ENCODE results near the gene KCNJ18.
"Not testable (repeated sequence)": the region's sequence is repeated elsewhere in the genome, so short reads cannot be mapped to it uniquely, and the experiment has no call there.

- not testable (repeated sequence) for TF ChIP-seq CTCF (conservative IDR thresholded peaks at IDR 0.05; ENCODE audit: low read depth, low read length); EZH2phosphoT487 (IDR thresholded peaks at IDR 0.05; ENCODE audit: borderline replicate concordance, low read length)
These were observed 14.8 kb downstream of the KCNJ18 start for GRCh38 chr17:21707131-21707530.
